ENCODE data around the gene MYLK. TPM values are rescaled to one million over a fixed set of nuclear protein-coding genes. Genes with fewer than 3 reads are reported as not detected.

The MYLK gene
- total RNA-seq, 1 donor from 2014 or later = 4.3 TPM

DNA sequence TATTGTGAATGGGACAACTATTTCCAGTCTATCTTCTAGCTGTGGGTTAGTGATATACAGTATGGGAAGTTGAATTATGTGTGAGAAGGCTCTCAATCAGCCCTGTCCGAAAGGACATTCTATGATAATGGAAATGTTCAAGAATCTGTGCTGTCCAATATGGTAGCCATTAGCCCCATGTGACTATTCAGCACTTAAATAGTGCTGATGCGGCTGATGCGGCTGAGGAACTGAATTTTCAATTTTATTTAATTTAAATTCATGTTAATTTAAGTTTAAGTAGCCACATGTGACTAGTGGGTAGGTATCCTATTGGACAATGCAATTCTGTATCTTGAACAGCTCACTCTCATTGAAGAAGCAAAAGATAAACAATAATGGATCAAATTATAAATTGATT, 98.5 kb downstream of the MYLK start:
- TF ChIP-seq, protein P1, sequence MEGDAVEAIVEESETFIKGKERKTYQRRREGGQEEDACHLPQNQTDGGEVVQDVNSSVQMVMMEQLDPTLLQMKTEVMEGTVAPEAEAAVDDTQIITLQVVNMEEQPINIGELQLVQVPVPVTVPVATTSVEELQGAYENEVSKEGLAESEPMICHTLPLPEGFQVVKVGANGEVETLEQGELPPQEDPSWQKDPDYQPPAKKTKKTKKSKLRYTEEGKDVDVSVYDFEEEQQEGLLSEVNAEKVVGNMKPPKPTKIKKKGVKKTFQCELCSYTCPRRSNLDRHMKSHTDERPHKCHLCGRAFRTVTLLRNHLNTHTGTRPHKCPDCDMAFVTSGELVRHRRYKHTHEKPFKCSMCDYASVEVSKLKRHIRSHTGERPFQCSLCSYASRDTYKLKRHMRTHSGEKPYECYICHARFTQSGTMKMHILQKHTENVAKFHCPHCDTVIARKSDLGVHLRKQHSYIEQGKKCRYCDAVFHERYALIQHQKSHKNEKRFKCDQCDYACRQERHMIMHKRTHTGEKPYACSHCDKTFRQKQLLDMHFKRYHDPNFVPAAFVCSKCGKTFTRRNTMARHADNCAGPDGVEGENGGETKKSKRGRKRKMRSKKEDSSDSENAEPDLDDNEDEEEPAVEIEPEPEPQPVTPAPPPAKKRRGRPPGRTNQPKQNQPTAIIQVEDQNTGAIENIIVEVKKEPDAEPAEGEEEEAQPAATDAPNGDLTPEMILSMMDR (IDR thresholded peaks at IDR 0.05; ENCODE audit: partially characterized antibody, unreplicated experiment) = no peak
- Mint-ChIP-seq H3K27ac (ENCODE audit: unreplicated experiment) (no peak overlapping the region), H3K4me3 (ENCODE audit: unreplicated experiment) (no peak overlapping the region), H3K36me3 (ENCODE audit: unreplicated experiment) (no peaks in the 10 kb centered on the region), H3K9me3 (ENCODE audit: unreplicated experiment) (no peaks in the 10 kb centered on the region), H3K4me1 (ENCODE audit: low read depth, unreplicated experiment) (peaks cover 9% of the 10 kb centered on the region), H3K27me3 (ENCODE audit: unreplicated experiment) (peaks cover 2% of the 10 kb centered on the region)
- DNase-seq = no peak

DNA sequence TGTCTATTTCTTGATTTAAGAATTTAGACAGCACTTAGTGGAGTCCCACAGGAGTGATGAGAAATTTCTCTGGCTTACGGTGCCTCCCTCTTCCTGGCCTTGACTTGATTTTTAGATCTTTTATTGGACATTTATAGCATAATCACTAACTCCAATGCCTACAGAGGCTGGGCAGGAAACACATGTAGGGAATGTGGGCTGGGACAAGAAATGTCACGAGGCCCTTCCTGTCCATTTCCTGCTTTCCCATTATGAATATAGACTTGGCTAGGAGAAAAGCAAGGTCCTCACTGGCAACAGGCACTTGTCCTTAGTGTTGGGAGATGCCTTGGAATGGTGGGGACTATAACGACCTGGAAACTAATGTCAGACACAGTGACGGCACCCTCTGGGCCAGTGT, 100.3 kb downstream of the MYLK start:
- Mint-ChIP-seq H3K9me3 (ENCODE audit: unreplicated experiment) (no peaks in the 10 kb centered on the region), H3K4me1 (ENCODE audit: low read depth, unreplicated experiment) (peaks cover 9% of the 10 kb centered on the region), H3K27ac (ENCODE audit: unreplicated experiment) (no peak overlapping the region), H3K4me3 (ENCODE audit: unreplicated experiment) (no peak overlapping the region), H3K27me3 (ENCODE audit: unreplicated experiment) (peaks cover 2% of the 10 kb centered on the region), H3K36me3 (ENCODE audit: unreplicated experiment) (no peaks in the 10 kb centered on the region)
- TF ChIP-seq, protein P1 (IDR thresholded peaks at IDR 0.05; ENCODE audit: partially characterized antibody, unreplicated experiment) = no peak
- DNase-seq = no peak

DNA sequence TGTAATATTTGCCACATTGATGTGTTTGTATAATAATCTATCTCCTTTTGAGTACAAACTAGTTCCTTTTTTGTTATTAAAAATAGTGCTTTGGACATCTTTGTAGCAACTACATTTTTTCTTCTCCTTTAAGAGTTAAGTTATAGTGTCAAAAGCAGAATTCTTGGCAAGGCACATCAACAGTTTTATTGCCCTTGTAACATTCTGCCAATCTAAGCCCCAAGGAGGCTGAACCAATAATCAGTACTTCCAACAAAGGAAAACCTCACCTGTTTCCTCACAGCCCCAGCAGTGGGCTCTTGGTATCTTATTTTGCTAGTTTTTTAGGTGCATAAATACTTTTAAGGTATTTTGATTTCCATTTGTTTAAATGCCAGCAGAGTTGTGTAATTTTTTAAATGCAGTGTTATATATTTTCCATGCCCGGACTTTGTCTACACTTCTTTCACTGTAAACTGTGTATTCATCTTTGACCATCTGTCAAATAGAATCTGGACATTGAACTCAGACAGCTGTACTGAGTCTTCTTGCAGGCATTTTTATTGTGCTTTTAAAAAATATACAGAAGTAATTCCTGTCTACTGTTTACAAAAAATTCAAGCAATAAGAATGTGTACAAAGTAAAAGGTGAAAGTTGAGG, 101.0 kb downstream of the MYLK start:
- Mint-ChIP-seq H3K36me3 (ENCODE audit: unreplicated experiment) (no peaks in the 10 kb centered on the region), H3K4me3 (ENCODE audit: unreplicated experiment) (no peak overlapping the region), H3K9me3 (ENCODE audit: unreplicated experiment) (no peaks in the 10 kb centered on the region), H3K27me3 (ENCODE audit: unreplicated experiment) (peaks cover 2% of the 10 kb centered on the region), H3K27ac (ENCODE audit: unreplicated experiment) (no peak overlapping the region), H3K4me1 (ENCODE audit: low read depth, unreplicated experiment) (peaks cover 5% of the 10 kb centered on the region)
- DNase-seq = no peak
- TF ChIP-seq, protein P1 (IDR thresholded peaks at IDR 0.05; ENCODE audit: partially characterized antibody, unreplicated experiment) = no peak

DNA sequence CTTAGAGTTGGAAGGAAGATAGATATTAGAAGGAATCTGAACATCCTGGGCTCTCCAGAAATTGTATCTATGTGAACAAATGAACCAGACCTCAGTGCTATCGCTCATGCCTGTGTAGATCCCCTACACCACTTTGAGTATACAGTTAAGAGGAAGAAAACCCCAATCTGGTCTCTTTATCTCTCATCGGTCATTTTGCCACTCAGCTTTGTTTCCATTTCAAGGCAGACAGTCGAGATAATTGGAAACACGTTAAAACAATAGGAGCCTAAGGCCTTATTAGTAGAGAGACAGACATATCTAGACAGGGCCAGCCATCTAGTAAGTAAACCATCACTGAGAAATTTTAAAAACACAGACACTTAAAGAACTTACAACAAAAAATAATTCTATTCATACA, 101.6 kb downstream of the MYLK start:
- TF ChIP-seq, protein P1 (IDR thresholded peaks at IDR 0.05; ENCODE audit: partially characterized antibody, unreplicated experiment) = no peak
- DNase-seq = no peak
- Mint-ChIP-seq H3K9me3 (ENCODE audit: unreplicated experiment) (no peaks in the 10 kb centered on the region), H3K4me3 (ENCODE audit: unreplicated experiment) (no peak overlapping the region), H3K27me3 (ENCODE audit: unreplicated experiment) (peaks cover 3% of the 10 kb centered on the region), H3K36me3 (ENCODE audit: unreplicated experiment) (no peaks in the 10 kb centered on the region), H3K4me1 (ENCODE audit: low read depth, unreplicated experiment) (peaks cover 5% of the 10 kb centered on the region), H3K27ac (ENCODE audit: unreplicated experiment) (no peak overlapping the region)

DNA sequence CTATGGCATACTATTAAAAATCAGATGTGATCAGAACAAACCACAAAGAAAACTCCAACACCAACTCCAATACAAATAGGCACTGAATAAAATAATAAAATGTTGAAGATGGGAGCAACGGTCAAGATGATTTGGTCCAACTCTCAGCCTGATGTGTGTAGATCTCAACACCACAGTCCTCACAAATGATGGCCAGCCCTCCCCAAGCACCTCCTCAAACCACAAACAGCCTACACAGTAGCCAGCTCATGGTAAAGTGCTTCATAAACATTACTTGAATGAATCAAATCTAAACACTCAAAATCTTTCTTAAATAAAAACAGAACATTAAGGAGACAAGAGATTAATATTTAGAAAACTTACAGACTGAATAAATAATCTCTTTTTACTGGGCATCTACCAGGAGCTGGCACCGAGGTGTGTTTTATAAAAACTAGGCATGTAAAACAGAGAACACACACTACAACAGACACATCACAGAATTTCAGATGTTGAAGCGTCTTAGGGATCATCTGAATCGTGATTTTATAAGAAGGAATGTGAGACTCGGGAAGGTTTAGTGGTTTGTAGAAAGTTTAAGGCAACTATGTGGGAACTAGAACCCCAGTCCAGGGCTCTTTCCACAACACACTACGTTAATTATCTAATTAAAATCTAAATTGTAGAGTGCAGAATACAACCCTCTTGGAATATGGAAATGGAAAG, 102.4 kb downstream of the MYLK start:
- peaks cover 5% of the 10 kb centered on the region for H3K27me3 Mint-ChIP-seq (ENCODE audit: unreplicated experiment)
- no peaks in the 10 kb centered on the region for H3K36me3 Mint-ChIP-seq (ENCODE audit: unreplicated experiment)
- H3K4me3 Mint-ChIP-seq (ENCODE audit: unreplicated experiment) = no peak overlapping the region
- peaks cover 5% of the 10 kb centered on the region for H3K4me1 Mint-ChIP-seq (ENCODE audit: low read depth, unreplicated experiment)
- H3K27ac Mint-ChIP-seq (ENCODE audit: unreplicated experiment) = no peak overlapping the region
- no peak for DNase-seq
- TF ChIP-seq, protein P1 (IDR thresholded peaks at IDR 0.05; ENCODE audit: partially characterized antibody, unreplicated experiment) = no peak
- H3K9me3 Mint-ChIP-seq (ENCODE audit: unreplicated experiment) = no peaks in the 10 kb centered on the region
